Aorta (tissue), 5 donors: ENCODE measurements around the gene SAMD3. TPM values are rescaled to one million over a fixed set of nuclear protein-coding genes. Genes with fewer than 3 reads are reported as not detected.

ENCODE experiments used
- ATAC-seq: fragments of 200-7000 bp; cut with Tn5 transposase; one replicate; pipeline ENCODE4 v1.9.1; 2022; ENCODE audit warnings: moderate library complexity; ENCODE audit not compliant: low FRiP score
- DNase-seq, 2 donors: peaks; one replicate each; pipeline ENCODE4 v3.0.0-alpha.2; 2020
- H3K27ac ChIP-seq, 2 donors: one replicate each; pipeline ENCODE4 v1.5.1; 2013; ENCODE audit warnings: low read length in 2 of 2, mild to moderate bottlenecking in 2 of 2, moderate library complexity in 2 of 2, control low read depth in 1 of 2, inconsistent platforms in 1 of 2, low read depth in 1 of 2
- H3K27me3 ChIP-seq, 2 donors: one replicate each; pipeline ENCODE4 v1.6.1; 2013; ENCODE audit warnings: control low read depth in 1 of 2, low read length in 1 of 2, mild to moderate bottlenecking in 1 of 2, moderate library complexity in 1 of 2; ENCODE audit not compliant: insufficient read depth in 2 of 2, control insufficient read depth in 1 of 2
- H3K36me3 ChIP-seq, 2 donors: one replicate each; pipeline ENCODE4 v1.6.1; 2013; ENCODE audit warnings: control low read depth in 1 of 2, low read length in 1 of 2, mild to moderate bottlenecking in 1 of 2; ENCODE audit not compliant: insufficient read depth in 2 of 2, control insufficient read depth in 1 of 2
- H3K4me1 ChIP-seq, 2 donors: one replicate each; pipeline ENCODE4 v1.6.1; 2013; ENCODE audit warnings: low read length in 2 of 2, control low read depth in 1 of 2, mild to moderate bottlenecking in 1 of 2, moderate library complexity in 1 of 2; ENCODE audit not compliant: insufficient read depth in 2 of 2, control insufficient read depth in 1 of 2
- H3K4me3 ChIP-seq, 2 donors: one replicate each; pipeline ENCODE4 v1.5.1; 2013; ENCODE audit warnings: low read length in 2 of 2, control low read depth in 1 of 2, mild to moderate bottlenecking in 1 of 2
- H3K9me3 ChIP-seq: one replicate; pipeline ENCODE4 v1.6.1; 2013; ENCODE audit warnings: mild to moderate bottlenecking, low read length; ENCODE audit not compliant: control insufficient read depth
- WGBS, 2 donors: extraction: QIAGEN DNeasy Blood & Tissue Kit; methylation state at CpG; one replicate each; pipeline ENCODE4 v1.1.7; 2013; 5-methylcytosine and 5-hydroxymethylcytosine counted together
- intact Hi-C, 2 donors: fragments of 100-400 bp; cut with DNase I; formaldehyde crosslinking; loops; one replicate each; pipeline versions ENCODE4 v1.14.2 to v1.15.0; 2022
- polyA plus RNA-seq, 2 donors: library from polyadenylated mRNA; stranded (reverse); fragments of 200-250 nt; gene quantifications; one replicate each; pipeline ENCODE4 v1.2.3, GENCODE V29; 2013
- total RNA-seq, 2 donors: library from RNA; stranded (reverse); fragmentation: NEBNext Ultra II Directional; extraction: Animal tissue kit (Norgen Biotek cat#: 25700); gene quantifications; one replicate each; pipeline ENCODE4 v1.2.1, GENCODE V29; 2021
- donor health status: healthy with polysubstance abuse.
- donor health status: Bipolar disorder and iron deficiency.
- donor health status: DM: no; HTN: no; CAD: no.
- donor health status: DM: no; HTN: no; CAD: no.
- donor health status: DM: yes; HTN: yes; CAD: no.

The SAMD3 gene
- total and polyA plus RNA-seq, 4 donors, result 1.2 to 2.7 TPM; not detected in 2

DNA sequence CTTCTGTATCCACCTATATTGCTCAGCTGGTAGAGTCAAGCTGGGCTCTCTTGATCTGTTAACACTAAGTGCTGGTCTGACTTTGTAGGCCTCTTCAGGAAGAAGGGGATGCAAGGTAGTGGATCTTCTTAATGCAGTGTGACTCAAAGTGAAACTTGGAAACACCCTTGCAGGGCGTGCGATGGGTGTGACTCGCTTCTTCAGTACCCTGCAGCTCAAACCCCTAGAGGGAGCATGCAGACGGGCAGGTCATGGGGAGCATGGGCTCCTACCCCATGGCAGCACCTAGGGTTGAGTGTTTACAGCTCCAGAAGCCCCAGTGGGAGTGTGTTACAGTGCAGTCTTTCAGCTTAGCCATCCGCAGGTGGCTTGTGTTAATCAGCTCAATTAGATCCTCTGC is 757 bp upstream of the SAMD3 start:
- DNase-seq, result peak in 1 of 2 donors; percentile 44
- intact Hi-C loops, result no loop called here
- H3K36me3 ChIP-seq, result no peaks in the 10 kb centered on the region
- ATAC-seq, result no peak
- H3K9me3 ChIP-seq, result no peaks in the 10 kb centered on the region
- no peak overlapping the region for H3K4me3 ChIP-seq
- WGBS, 2 donors, result 81 to 86% methylated on average over 5 of the region's 5 CpGs
- H3K27me3 ChIP-seq, result no peaks in the 10 kb centered on the region
- H3K4me1 ChIP-seq, result no peaks in the 10 kb centered on the region
- H3K27ac ChIP-seq, result no peak overlapping the region

DNA sequence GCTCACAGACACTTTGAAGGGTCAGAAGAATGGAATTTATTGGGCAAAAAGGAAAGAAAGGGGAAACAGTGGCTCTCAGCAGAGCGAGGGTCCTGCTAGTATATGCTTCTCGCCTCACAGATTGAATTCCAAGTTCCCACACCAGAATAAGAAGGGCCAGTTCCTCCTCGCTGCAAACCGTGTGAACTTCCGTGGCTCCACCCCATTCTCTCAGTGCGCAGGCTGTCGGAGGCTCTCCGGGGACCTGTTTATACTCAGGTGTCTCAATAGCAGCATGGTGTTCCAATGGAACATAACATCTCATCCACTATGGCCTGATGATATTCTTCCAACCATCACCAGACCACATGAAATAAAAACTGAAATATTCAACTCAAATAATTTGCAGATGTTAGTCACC is 4.6 kb downstream of the SAMD3 start:
- H3K4me1 ChIP-seq, result no peaks in the 10 kb centered on the region
- no peaks in the 10 kb centered on the region for H3K36me3 ChIP-seq
- 56 to 65% methylated on average over 8 of the region's 8 CpGs for WGBS, 2 donors
- no peak for DNase-seq
- no peaks in the 10 kb centered on the region for H3K27me3 ChIP-seq
- no peaks in the 10 kb centered on the region for H3K9me3 ChIP-seq
- no peak for ATAC-seq
- no peak overlapping the region for H3K4me3 ChIP-seq
- intact Hi-C loops, result no loop called here
- H3K27ac ChIP-seq, result no peak overlapping the region

DNA sequence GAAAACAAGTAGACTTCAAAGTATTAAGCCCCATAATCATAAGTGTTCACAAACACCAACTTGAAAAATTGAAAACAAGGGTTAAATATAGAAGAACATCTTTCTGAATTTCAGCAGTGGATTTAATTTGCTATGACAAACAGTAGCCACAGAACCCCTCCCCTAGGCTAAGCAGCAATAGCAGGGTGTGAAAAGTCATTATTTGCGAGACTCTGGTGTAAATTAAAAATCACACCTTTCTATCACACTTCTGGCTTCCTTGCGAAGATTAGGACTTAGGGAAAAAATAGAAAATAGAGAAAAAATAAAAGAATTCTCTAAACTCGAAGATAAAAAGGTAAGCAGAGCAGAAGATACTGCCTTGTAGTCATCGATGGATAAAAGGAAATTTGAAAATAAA is 6.1 kb downstream of the SAMD3 start:
- Histone ChIP-seq H3K9me3 (no peaks in the 10 kb centered on the region), H3K27ac (no peak overlapping the region), H3K36me3 (no peaks in the 10 kb centered on the region), H3K27me3 (no peaks in the 10 kb centered on the region), H3K4me3 (no peak overlapping the region), H3K4me1 (no peaks in the 10 kb centered on the region)
- ATAC-seq (no peak), DNase-seq (no peak)
- 51 to 57% methylated on average over 4 of the region's 4 CpGs for WGBS, 2 donors
- intact Hi-C loops, result no loop called here

DNA sequence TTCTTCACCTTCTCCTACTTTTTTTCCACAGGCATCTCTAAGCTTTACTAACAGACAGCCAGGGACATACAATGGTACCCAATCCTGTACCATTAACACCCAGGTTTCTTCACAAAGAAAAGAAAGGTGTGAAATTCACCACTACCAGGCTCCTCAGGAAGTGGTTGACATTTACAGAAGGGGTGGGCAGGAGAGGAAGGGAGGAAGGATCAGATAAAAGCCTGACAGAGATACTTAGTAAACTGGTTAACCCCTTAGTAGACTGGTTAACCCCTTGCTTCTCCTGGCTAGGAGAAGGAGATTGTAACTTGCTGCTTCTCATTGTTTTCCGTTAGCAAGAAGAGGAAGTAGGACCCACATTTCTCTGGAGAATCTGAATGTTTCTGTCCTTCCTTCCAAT is 7.2 kb downstream of the SAMD3 start:
- ATAC-seq (no peak), DNase-seq (no peak)
- intact Hi-C loops, result no loop called here
- Histone ChIP-seq H3K9me3 (no peaks in the 10 kb centered on the region), H3K36me3 (no peaks in the 10 kb centered on the region), H3K27me3 (no peaks in the 10 kb centered on the region), H3K4me1 (no peaks in the 10 kb centered on the region), H3K27ac (no peak overlapping the region), H3K4me3 (no peak overlapping the region)
- 5 to 14% methylated on average over 1 of the region's 1 CpG for WGBS, 2 donors

DNA sequence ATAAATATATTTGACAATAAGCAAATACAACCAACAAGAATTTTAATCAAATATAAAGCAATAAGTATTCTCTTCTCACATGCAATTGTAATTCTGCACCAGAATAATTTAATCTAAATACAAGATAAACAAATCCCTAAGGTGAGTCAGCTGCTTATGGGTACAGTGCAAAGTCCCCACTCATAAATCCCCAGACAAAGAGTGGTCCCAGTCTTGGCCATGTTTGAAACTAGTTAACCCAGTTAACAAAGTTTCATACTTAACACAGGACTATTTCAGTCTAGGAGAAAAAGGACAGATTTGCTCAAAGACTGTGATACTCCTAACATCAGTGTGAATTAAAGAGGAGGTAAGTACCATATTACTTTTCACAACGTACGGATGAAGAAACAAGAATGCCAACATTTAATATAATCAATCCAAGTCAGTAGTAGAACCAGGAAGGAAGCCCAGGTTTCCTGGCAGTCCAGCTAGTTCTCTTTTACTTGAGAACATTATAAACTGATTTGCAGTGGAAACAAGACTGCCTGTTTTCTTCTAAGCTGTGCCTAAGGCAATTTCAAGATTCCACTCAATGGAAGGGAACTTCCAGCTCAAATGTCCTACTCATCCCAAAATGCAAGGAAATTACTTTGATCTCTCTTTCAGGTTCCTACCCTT is 10.4 kb downstream of the SAMD3 start:
- intact Hi-C loops, result no loop called here
- Histone ChIP-seq H3K4me3 (no peak overlapping the region), H3K27me3 (no peaks in the 10 kb centered on the region), H3K36me3 (no peaks in the 10 kb centered on the region), H3K4me1 (no peaks in the 10 kb centered on the region), H3K9me3 (no peaks in the 10 kb centered on the region), H3K27ac (no peak overlapping the region)
- ATAC-seq, result no peak
- WGBS, 2 donors, result 20 to 24% methylated on average over 2 of the region's 2 CpGs
- no peak for DNase-seq

DNA sequence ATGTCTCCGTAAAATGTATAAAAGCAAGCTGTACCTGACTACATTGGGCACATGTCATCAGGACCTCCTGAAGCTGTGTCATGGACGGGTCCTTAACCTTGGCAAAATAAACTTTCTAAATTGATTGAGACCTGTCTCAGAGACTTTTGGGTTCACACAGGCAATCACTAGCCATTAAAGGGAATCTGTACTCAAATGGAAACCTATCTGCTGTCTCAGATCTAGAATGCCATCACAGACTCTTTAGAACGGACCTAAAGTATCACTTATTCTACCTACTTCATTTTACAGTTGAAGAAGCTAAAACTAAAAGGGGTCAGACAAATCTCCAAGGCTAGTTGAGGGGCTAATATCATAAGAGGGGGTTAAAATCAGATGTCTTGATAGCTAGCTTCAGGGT is 11.1 kb downstream of the SAMD3 start:
- 74 to 79% methylated on average over 3 of the region's 3 CpGs for WGBS, 2 donors
- no peak for DNase-seq
- no peaks in the 10 kb centered on the region for H3K27me3 ChIP-seq
- no peaks in the 10 kb centered on the region for H3K4me1 ChIP-seq
- no peaks in the 10 kb centered on the region for H3K36me3 ChIP-seq
- H3K27ac ChIP-seq, result no peak overlapping the region
- no peak overlapping the region for H3K4me3 ChIP-seq
- no peaks in the 10 kb centered on the region for H3K9me3 ChIP-seq
- ATAC-seq, result no peak
- intact Hi-C loops, result no loop called here

DNA sequence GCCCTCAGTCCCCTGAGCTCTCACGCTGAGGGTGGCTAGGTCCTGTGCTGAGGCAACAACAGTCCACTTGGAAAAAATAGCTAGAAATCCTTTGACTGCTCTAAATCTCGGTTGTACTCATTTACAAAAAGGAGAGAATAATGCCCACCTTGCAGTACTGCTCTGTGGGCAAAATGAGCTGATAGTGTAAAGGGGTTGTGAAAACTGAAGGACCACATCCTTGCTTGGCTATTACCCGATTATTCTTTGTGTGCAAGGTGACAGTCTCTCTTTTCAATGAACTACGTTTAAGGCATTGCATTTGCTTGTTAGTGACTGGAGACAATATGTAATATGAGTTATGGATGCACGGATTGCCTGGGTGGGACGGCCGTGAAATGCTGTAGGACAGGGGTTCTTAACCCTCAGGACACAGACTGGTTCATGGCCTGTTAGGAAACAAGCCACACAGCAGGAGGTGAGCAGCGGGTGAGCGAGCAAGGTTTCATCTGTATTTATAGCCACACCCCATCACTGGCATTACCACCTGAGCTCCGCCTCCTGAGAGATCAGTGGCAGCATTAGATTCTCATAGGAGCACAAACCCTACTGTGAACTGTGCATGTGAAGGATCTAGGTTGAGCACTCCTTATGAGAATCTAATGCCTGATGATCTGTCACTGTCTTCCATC is 14.6 kb downstream of the SAMD3 start:
- DNase-seq (no peak), ATAC-seq (no peak)
- no peaks in the 10 kb centered on the region for H3K36me3 ChIP-seq
- intact Hi-C loops, result no loop called here
- WGBS, 2 donors, result 82 to 91% methylated on average over 10 of the region's 10 CpGs
- H3K9me3 ChIP-seq, result no peaks in the 10 kb centered on the region
- no peak overlapping the region for H3K4me3 ChIP-seq
- no peaks in the 10 kb centered on the region for H3K4me1 ChIP-seq
- no peak overlapping the region for H3K27ac ChIP-seq
- H3K27me3 ChIP-seq, result no peaks in the 10 kb centered on the region

DNA sequence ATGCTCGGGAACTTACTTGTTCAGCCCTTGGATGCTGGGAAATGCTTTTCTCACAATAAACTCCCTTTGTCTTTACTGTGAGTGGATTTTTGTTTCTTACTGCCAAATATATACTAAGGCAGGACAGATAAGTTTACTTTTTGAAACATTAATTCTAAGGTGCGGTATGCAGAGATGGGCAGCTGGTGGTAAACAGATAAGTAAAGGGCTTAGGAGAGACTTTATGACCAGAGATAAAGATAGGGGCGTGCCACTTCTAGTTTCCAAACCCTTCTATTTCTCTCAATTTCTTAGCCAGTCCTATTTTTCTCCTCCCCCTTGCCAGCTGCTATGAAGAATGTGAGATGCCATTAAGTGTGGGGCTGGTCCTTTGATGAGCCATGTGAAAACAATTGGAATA is 16.3 kb downstream of the SAMD3 start:
- ATAC-seq (no peak), DNase-seq (no peak)
- Histone ChIP-seq H3K27me3 (no peaks in the 10 kb centered on the region), H3K36me3 (no peaks in the 10 kb centered on the region), H3K4me1 (no peaks in the 10 kb centered on the region), H3K9me3 (no peaks in the 10 kb centered on the region), H3K4me3 (no peak overlapping the region), H3K27ac (no peak overlapping the region)
- intact Hi-C loops, result no loop called here
- WGBS, 2 donors, result 85 to 91% methylated on average over 3 of the region's 3 CpGs

DNA sequence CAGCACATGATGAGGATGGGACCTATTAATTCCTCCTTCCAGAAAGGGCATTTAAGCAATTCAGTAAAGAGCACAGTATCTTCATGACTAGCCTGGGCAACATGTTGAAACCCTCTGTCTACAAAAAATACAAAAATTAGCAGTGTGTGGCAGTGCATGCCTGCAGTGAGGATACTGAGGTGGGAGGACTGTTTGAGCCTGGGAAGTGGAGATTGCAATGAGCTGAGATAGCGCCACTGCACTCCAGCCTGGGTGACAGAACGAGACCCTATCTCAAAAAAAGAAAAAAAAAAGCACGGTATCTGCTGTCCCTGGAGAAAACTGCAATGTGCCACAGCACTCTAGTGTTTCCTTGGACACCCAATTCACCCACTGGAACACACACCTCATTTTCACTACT is 18.4 kb downstream of the SAMD3 start:
- Histone ChIP-seq H3K9me3 (no peaks in the 10 kb centered on the region), H3K4me3 (no peak overlapping the region), H3K27ac (no peak overlapping the region), H3K27me3 (no peaks in the 10 kb centered on the region), H3K4me1 (no peaks in the 10 kb centered on the region), H3K36me3 (no peaks in the 10 kb centered on the region)
- WGBS, 2 donors, result 63% methylated on average over 3 of the region's 3 CpGs
- intact Hi-C loops, result no loop called here
- ATAC-seq (no peak), DNase-seq (no peak)
